Liver (tissue), 3 donors: Measurements from ENCODE around the gene CATSPERZ.

Source experiments
- EGR1 ChIP-seq, 2 donors: IDR thresholded peaks; 2 replicates each; pipeline ENCODE4 v1.6.1; 2016 to 2018; ENCODE audit warnings: antibody characterized with exemption in 2 of 2, low read depth in 2 of 2
- FOXA1 ChIP-seq: IDR thresholded peaks from 2 replicates; pipeline ENCODE4 v1.6.1; 2016; ENCODE audit warnings: antibody characterized with exemption
- HNF4A ChIP-seq, 2 donors: conservative IDR thresholded peaks; 2 replicates each; pipeline ENCODE4 v1.6.1; 2016; ENCODE audit warnings: antibody characterized with exemption in 2 of 2, mild to moderate bottlenecking in 2 of 2
- JUND ChIP-seq, 2 donors: IDR thresholded peaks; 2 replicates each; pipeline ENCODE4 v1.6.1; 2016; ENCODE audit warnings: antibody characterized with exemption in 2 of 2
- MAX ChIP-seq: IDR thresholded peaks from 2 replicates; pipeline ENCODE4 v1.6.1; 2016; ENCODE audit warnings: antibody characterized with exemption
- SP1 ChIP-seq: IDR thresholded peaks from 2 replicates; pipeline ENCODE4 v1.6.1; 2018; ENCODE audit warnings: antibody characterized with exemption, mild to moderate bottlenecking
- TAF1 ChIP-seq: conservative IDR thresholded peaks from 2 replicates; pipeline ENCODE4 v1.6.1; 2016; ENCODE audit warnings: antibody characterized with exemption, mild to moderate bottlenecking
- YY1 ChIP-seq: IDR thresholded peaks from 2 replicates; pipeline ENCODE4 v1.6.1; 2016; ENCODE audit warnings: antibody characterized with exemption, mild to moderate bottlenecking
- TF ChIP-seq, protein P1 (sequence below): fragments of 150-350 bp; IDR thresholded peaks from 2 replicates; pipeline ENCODE4 v1.5.1; 2017; ENCODE audit warnings: improper control_type of control experiment, low read depth, low read length; ENCODE audit not compliant: missing input control
- TF ChIP-seq, protein P2 (sequence below): IDR thresholded peaks from 2 replicates; pipeline ENCODE4 v1.6.1; 2016; ENCODE audit warnings: antibody characterized with exemption
- donor health status: healthy.
- donor health status: healthy.

DNA sequence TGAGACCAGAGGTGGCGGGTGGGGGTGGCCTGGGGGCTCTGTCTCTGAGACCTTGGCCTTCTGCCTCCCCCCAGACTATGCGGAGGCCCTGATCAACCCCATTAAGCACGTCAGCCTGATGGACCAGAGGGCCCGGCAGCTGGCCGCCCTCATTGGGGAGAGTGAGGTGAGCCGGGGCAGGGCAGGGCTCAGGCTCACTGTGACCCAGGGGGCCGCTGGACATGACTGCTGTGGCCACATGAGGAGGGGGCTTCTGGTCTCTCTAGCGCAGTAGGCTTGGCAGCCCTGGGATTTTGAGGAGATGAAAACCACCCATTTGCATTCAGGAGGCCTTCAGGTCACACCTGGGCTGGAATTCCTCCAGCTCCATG, 36.2 kb upstream of the CATSPERZ start:
- TF ChIP-seq, protein P1, sequence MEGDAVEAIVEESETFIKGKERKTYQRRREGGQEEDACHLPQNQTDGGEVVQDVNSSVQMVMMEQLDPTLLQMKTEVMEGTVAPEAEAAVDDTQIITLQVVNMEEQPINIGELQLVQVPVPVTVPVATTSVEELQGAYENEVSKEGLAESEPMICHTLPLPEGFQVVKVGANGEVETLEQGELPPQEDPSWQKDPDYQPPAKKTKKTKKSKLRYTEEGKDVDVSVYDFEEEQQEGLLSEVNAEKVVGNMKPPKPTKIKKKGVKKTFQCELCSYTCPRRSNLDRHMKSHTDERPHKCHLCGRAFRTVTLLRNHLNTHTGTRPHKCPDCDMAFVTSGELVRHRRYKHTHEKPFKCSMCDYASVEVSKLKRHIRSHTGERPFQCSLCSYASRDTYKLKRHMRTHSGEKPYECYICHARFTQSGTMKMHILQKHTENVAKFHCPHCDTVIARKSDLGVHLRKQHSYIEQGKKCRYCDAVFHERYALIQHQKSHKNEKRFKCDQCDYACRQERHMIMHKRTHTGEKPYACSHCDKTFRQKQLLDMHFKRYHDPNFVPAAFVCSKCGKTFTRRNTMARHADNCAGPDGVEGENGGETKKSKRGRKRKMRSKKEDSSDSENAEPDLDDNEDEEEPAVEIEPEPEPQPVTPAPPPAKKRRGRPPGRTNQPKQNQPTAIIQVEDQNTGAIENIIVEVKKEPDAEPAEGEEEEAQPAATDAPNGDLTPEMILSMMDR = no peak
- no peak for TF ChIP-seq EGR1 (IDR thresholded peaks at IDR 0.05; ENCODE audit: low read depth in 2 of 2)
- no peak for TF ChIP-seq SP1
- TF ChIP-seq FOXA1 = no peak
- no peak for TF ChIP-seq MAX
- no peak for TF ChIP-seq YY1
- TF ChIP-seq TAF1 = no peak
- TF ChIP-seq, protein P2, sequence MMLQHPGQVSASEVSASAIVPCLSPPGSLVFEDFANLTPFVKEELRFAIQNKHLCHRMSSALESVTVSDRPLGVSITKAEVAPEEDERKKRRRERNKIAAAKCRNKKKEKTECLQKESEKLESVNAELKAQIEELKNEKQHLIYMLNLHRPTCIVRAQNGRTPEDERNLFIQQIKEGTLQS = no peak
- TF ChIP-seq HNF4A (conservative IDR thresholded peaks at IDR 0.05) = no peak
- TF ChIP-seq JUND (IDR thresholded peaks at IDR 0.05) = no peak
